Measurements from ENCODE around the gene SRRM4. TPM values are rescaled to one million over a fixed set of nuclear protein-coding genes. Genes with fewer than 3 reads are reported as not detected.

Gene SRRM4
- total and polyA plus RNA-seq, 10 donors, result under 0.01 TPM; not detected in 8

DNA sequence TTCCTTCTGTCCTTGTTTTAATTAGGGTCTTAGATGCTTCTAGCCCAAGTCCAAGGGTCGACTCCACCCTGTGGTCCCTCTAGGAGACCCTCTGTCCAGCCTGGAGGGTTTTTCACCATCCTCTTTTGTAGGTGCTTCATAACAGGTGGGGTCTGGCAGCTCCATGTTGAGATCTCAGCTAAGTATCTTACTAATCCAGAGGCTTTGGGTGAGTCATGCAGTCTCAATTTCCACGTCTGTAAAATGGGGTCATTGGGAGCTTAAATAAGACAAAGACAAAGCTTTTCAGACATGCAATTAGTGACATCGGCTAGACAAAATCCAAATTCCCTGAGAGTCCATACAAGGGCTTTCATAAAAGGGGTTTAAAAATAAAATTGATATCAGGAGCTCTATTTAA, 200.6 kb downstream of the SRRM4 start:
- Histone ChIP-seq H3K36me3 (peaks cover 0 to 3% (median 0%) of the 10 kb centered on the region in 6 donors), H3K9me3 (no peaks in the 10 kb centered on the region), H3K27me3 (replicated peaks in 1 of 7) (peaks cover 0 to 23% (median 0%) of the 10 kb centered on the region in 7 donors), H3K27ac (peak overlapping the region; percentile 27 to 85 (median 80)), H3K4me1 (peaks cover 0 to 52% (median 9%) of the 10 kb centered on the region in 6 donors), H3K4me3 (peak overlapping the region; percentile 27 to 73 (median 48))
- WGBS, 5 donors, result 58 to 67% (median 58%) methylated on average over 3 of the region's 3 CpGs
- TF ChIP-seq POLR2A (IDR thresholded peaks at IDR 0.05) (no peak), POLR2AphosphoS5 (IDR thresholded peaks at IDR 0.05) (no peak)
- TF ChIP-seq, protein P1, sequence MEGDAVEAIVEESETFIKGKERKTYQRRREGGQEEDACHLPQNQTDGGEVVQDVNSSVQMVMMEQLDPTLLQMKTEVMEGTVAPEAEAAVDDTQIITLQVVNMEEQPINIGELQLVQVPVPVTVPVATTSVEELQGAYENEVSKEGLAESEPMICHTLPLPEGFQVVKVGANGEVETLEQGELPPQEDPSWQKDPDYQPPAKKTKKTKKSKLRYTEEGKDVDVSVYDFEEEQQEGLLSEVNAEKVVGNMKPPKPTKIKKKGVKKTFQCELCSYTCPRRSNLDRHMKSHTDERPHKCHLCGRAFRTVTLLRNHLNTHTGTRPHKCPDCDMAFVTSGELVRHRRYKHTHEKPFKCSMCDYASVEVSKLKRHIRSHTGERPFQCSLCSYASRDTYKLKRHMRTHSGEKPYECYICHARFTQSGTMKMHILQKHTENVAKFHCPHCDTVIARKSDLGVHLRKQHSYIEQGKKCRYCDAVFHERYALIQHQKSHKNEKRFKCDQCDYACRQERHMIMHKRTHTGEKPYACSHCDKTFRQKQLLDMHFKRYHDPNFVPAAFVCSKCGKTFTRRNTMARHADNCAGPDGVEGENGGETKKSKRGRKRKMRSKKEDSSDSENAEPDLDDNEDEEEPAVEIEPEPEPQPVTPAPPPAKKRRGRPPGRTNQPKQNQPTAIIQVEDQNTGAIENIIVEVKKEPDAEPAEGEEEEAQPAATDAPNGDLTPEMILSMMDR (IDR thresholded peaks at IDR 0.05 in 8 of 11, conservative IDR thresholded peaks at IDR 0.05 in 3 of 11), result no peak
- intact Hi-C loops (cut with DNase I; ENCODE audit: low total_unique reads), result loop anchor here (10.0 kb wide), 1 partner anchor 73 kb away; no protein-coding TSS in a partner anchor
- no peak for DNase-seq

DNA sequence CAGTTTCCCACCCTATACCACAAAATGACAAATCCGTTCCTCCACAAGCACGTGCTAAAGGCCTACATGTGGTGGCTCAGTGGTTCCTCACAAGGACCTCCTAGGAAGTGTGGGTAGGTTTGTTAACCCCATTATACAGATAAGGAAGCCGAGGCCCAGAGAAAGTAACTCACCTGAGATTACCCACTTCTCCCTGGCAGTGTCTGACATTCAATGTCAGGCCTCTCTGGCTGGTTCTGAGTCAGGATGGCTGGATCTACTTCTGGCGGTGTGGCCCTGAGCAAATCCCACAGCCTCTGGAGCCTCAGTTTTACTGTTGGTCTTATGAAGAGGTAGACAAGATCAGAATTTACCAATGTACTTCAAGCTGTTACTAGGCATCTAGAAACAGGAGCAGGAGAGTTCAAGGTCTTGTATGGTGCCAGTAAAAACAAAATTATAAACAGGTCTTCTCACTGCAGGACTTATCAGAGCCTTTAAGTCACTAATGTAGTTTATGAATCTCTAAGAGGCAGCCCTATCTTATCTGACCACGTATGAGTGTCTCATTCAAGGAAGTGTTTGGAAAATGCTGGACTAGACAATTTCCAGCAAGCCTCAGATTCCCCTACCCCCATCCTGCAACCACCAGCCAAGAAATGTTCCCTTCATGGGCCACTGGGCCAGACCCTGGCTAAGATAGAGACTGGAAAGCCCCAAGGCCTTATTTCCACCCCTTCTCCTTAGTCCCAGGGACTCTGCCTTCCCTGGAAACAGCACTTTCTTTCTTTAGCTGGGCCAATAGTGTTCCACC, 201.6 kb downstream of the SRRM4 start:
- peaks cover 0 to 19% (median 0%) of the 10 kb centered on the region in 7 donors for H3K27me3 ChIP-seq (replicated peaks in 1 of 7)
- peaks cover 0 to 62% (median 15%) of the 10 kb centered on the region in 6 donors for H3K4me1 ChIP-seq
- H3K27ac ChIP-seq, result peak overlapping the region; percentile 27 to 85 (median 80)
- TF ChIP-seq POLR2AphosphoS5 (IDR thresholded peaks at IDR 0.05), result no peak
- TF ChIP-seq, protein P1 (IDR thresholded peaks at IDR 0.05 in 8 of 11, conservative IDR thresholded peaks at IDR 0.05 in 3 of 11), result no peak
- no peak for DNase-seq
- peak overlapping the region in 7 of 8 donors; percentile 33 to 73 (median 48) for H3K4me3 ChIP-seq
- WGBS, 5 donors, result 49 to 66% (median 58%) methylated on average over 5 of the region's 5 CpGs
- H3K9me3 ChIP-seq, result no peaks in the 10 kb centered on the region
- H3K36me3 ChIP-seq, result peaks cover 0 to 12% (median 0%) of the 10 kb centered on the region in 6 donors
- intact Hi-C loops (cut with DNase I; ENCODE audit: low total_unique reads), result loop anchor here (10.0 kb wide), 1 partner anchor 72 kb away; no protein-coding TSS in a partner anchor

DNA sequence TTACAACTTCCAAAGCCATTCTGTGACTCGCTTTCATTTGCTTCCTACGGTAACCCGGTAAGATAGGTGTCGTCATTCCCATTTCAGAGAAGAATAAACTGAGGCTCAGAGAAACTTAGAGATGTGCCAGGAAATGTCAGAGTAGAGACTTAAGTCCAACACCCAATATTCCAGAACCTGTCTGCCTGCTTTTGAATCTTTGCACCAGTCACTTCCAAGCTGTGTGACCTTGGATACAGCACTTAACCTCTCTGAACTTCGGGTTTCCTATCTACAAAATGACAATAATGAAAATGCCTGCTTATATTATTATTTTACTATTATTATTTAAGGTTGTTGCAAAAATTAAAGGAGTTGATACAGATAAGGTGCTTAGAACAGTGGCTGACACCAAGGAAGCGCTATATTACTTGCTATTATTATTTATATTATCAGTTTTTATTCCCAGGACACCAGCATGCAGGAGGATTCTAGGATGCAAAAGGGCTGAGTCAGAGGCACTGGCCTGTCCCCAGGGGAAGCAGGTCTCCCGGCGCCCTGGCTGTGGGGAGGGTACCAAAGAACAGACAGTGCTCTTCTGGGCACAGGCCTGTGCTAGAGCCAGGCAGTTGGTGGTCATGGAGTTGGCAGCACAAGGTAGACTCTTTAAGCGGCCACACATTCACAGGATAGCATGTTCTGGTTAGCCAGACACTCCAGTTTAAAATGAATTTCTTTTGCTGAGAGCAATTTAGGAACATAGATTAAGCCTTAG, 202.8 kb downstream of the SRRM4 start:
- DNase-seq, result no peak
- H3K9me3 ChIP-seq, result no peaks in the 10 kb centered on the region
- peaks cover 0 to 12% (median 0%) of the 10 kb centered on the region in 6 donors for H3K36me3 ChIP-seq
- intact Hi-C loops (cut with DNase I; ENCODE audit: low total_unique reads), result loop anchor here (10.0 kb wide), 1 partner anchor 71 kb away; no protein-coding TSS in a partner anchor
- H3K4me1 ChIP-seq, result peaks cover 4 to 68% (median 21%) of the 10 kb centered on the region in 6 donors
- peak overlapping the region; percentile 39 to 85 (median 80) for H3K27ac ChIP-seq
- peaks cover 0 to 7% (median 0%) of the 10 kb centered on the region in 7 donors for H3K27me3 ChIP-seq (replicated peaks in 1 of 7)
- H3K4me3 ChIP-seq, result peak overlapping the region in 6 of 8 donors; percentile 0 to 73 (median 50)
- TF ChIP-seq POLR2A (IDR thresholded peaks at IDR 0.05) (no peak), POLR2AphosphoS5 (IDR thresholded peaks at IDR 0.05) (no peak)
- TF ChIP-seq, protein P1 (IDR thresholded peaks at IDR 0.05 in 8 of 11, conservative IDR thresholded peaks at IDR 0.05 in 3 of 11), result no peak
- WGBS, 5 donors, result 65 to 82% (median 75%) methylated on average over 9 of the region's 9 CpGs
